Stimulated activated CD4-positive, alpha-beta T cell treated with anti-CD3 and anti-CD28 coated beads, Interleukin-1b, Interleukin-23, amount 100 ng/mL, for 4 hours (primary cell): ENCODE measurements around the gene GOLGA6L10.
"Not testable (repeated sequence)": the region's sequence is repeated elsewhere in the genome, so short reads cannot be mapped to it uniquely, and the experiment has no call there.

Source experiments
- DNase-seq, 2 donors: peaks; one replicate each; pipeline ENCODE4 v3.0.0-alpha.2; 2020; ENCODE audit warnings: low read depth in 2 of 2

Gene GOLGA6L10

GRCh38 chr15:82343851-82344250, 5.4 kb downstream of the GOLGA6L10 start:
- not testable (repeated sequence) for DNase-seq

GRCh38 chr15:82342632-82343374, 6.5 kb downstream of the GOLGA6L10 start:
- peak; percentile 12 to 17 for DNase-seq

- DNase-seq: not testable (repeated sequence)
Observed at GRCh38 chr15:82338573-82338972, 10.7 kb downstream of the GOLGA6L10 start.

- DNase-seq: not testable (repeated sequence)
Observed at GRCh38 chr15:82338053-82338452, 11.2 kb downstream of the GOLGA6L10 start.

GRCh38 chr15:82337051-82337450, 12.2 kb downstream of the GOLGA6L10 start:
- DNase-seq: not testable (repeated sequence)

- DNase-seq: not testable (repeated sequence)
Observed at GRCh38 chr15:82336180-82336647, 13.1 kb downstream of the GOLGA6L10 start.

GRCh38 chr15:82335006-82335405, 14.3 kb downstream of the GOLGA6L10 start:
- not testable (repeated sequence) for DNase-seq

GRCh38 chr15:82334554-82334932, 14.7 kb downstream of the GOLGA6L10 start:
- DNase-seq: not testable (repeated sequence)

- not testable (repeated sequence) for DNase-seq
Observed at GRCh38 chr15:82333603-82334553, 15.4 kb downstream of the GOLGA6L10 start.

- DNase-seq: not testable (repeated sequence)
Observed at GRCh38 chr15:82332711-82333602, 16.3 kb downstream of the GOLGA6L10 start.

GRCh38 chr15:82331576-82332304, 17.5 kb downstream of the GOLGA6L10 start:
- not testable (repeated sequence) for DNase-seq

- DNase-seq: not testable (repeated sequence)
Observed at GRCh38 chr15:82330921-82331320, 18.4 kb downstream of the GOLGA6L10 start.

GRCh38 chr15:82329039-82329438, 20.2 kb downstream of the GOLGA6L10 start:
- DNase-seq: not testable (repeated sequence)

GRCh38 chr15:82327372-82327771, 21.9 kb downstream of the GOLGA6L10 start:
- DNase-seq: not testable (repeated sequence)

- not testable (repeated sequence) for DNase-seq
Observed at GRCh38 chr15:82326896-82327295, 22.4 kb downstream of the GOLGA6L10 start.

GRCh38 chr15:82325646-82326045, 23.6 kb downstream of the GOLGA6L10 start:
- DNase-seq: not testable (repeated sequence)

GRCh38 chr15:82324831-82325230, 24.4 kb downstream of the GOLGA6L10 start:
- not testable (repeated sequence) for DNase-seq

GRCh38 chr15:82322488-82322887, 26.8 kb downstream of the GOLGA6L10 start:
- DNase-seq: not testable (repeated sequence)

GRCh38 chr15:82320861-82321260, 28.4 kb downstream of the GOLGA6L10 start:
- not testable (repeated sequence) for DNase-seq

- DNase-seq: not testable (repeated sequence)
Observed at GRCh38 chr15:82319522-82320278, 29.6 kb downstream of the GOLGA6L10 start.
